Right lobe of liver (tissue), 4 donors: ENCODE results near the gene YWHAH.

Source experiments
- CTCF ChIP-seq, 4 donors: fragments of 200-600 bp in 3 of 4; fragments of 450-650 bp in 1 of 4; IDR thresholded peaks; one replicate each; pipeline versions ENCODE4 v1.5.1 to v1.8.0; 2016 to 2022; ENCODE audit warnings: antibody characterized with exemption in 4 of 4, mild to moderate bottlenecking in 2 of 4
- POLR2A ChIP-seq: fragments of 450-650 bp; IDR thresholded peaks from one replicate; pipeline ENCODE4 v1.6.1; 2017; ENCODE audit warnings: antibody characterized with exemption, mild to moderate bottlenecking
- donor health status: DM: no; HTN: no; CAD: no.
- donor health status: DM: no; HTN: no; CAD: no.
- donor health status: DM: no; HTN: yes; CAD: no.

- TF ChIP-seq CTCF (IDR thresholded peaks at IDR 0.05) (no peak), POLR2A (no peak)
These were observed 8.2 kb upstream of the YWHAH start for GRCh38 chr22:31935961-31936635.
